ENCODE results near the gene PLA2G12A. TPM values are rescaled to one million over a fixed set of nuclear protein-coding genes. Genes with fewer than 3 reads are reported as not detected.

The PLA2G12A gene
- total RNA-seq, 2 experiments from 2014 or later, result 23.6 to 29.8 TPM

Other genes with a start within 250 kb of the PLA2G12A start
- 10 to 100 TPM; 65.5 to 66.3 TPM for gene MCUB, start 169.8 kb downstream of the PLA2G12A start, total RNA-seq
- 10 to 100 TPM; 12.6 to 15.2 TPM for gene CASP6, start 26.6 kb downstream of the PLA2G12A start, total RNA-seq
- under 1 TPM in 1 of 2 experiments, not detected in 1; 0.17 TPM for gene CFI, start 71.9 kb upstream of the PLA2G12A start, total RNA-seq
- gene GAR1, start 85.7 kb upstream of the PLA2G12A start, total RNA-seq, result 10 to 100 TPM; 57.7 to 58.7 TPM
- under 1 TPM; 0.27 to 0.48 TPM for gene RRH, start 97.9 kb upstream of the PLA2G12A start, total RNA-seq
- under 1 TPM; 0.17 to 0.23 TPM for gene LRIT3, start 118.0 kb upstream of the PLA2G12A start, total RNA-seq
- gene EGF, start 182.8 kb upstream of the PLA2G12A start, total RNA-seq, result not detected